HepG2 (cell line): ENCODE data around the gene SH2D6. TPM values are rescaled to one million over a fixed set of nuclear protein-coding genes. Genes with fewer than 3 reads are reported as not detected.

Experiments used
- ATAC-seq: fragments of 200-7000 bp; cut with Tn5 transposase; 3 replicates; pipeline ENCODE4 v1.9.1; 2020; ENCODE audit warnings: mild to moderate bottlenecking, moderate library complexity
- BruUV-seq: library from RNA; stranded (reverse); fragments of 400-500 nt; replicated peaks from 2 replicates; lab custom pipeline; 2021; lab: Mats Ljungman, UMichigan
- CTCF ChIA-PET: fragments of 300-600 bp; formaldehyde crosslinking; extraction: SDS; loops from one replicate; lab custom pipeline; 2021; ENCODE audit warnings: low total read pairs, inconsistent platforms, low intra/inter-chr PET ratio; lab: Yijun Ruan, JAX
- POLR2A ChIA-PET: fragments of 350-600 bp; sonication (Branson Sonifier 250); formaldehyde crosslinking; loops from one replicate; lab custom pipeline; 2020; ENCODE audit warnings: antibody characterized with exemption, inconsistent platforms; lab: Yijun Ruan, JAX
- DNase-seq: peaks from one replicate; pipeline ENCODE4 v3.0.0-alpha.2; 2015; ENCODE audit warnings: low spot score
- FAIRE-seq: peaks from 3 replicates; lab custom pipeline; 2011; peaks lifted over from hg19 to GRCh38; lab: Jason Lieb, UNC
- H2AFZ ChIP-seq: one replicate; pipeline ENCODE4 v1.6.1; 2011; ENCODE audit warnings: low read length, inconsistent platforms
- H3K27ac ChIP-seq: fragments of 300-600 bp; 3 replicates; pipeline ENCODE4 v1.8.0; 2011; ENCODE audit warnings: mixed run types, mild to moderate bottlenecking, mixed read lengths, low read length, inconsistent platforms; ENCODE audit not compliant: insufficient read depth; ENCODE audit errors: extremely low read length
- H3K27me3 ChIP-seq, 2 experiments: fragments of 200-600 bp in 1 of 2; 2 replicates in 1 of 2; 3 replicates in 1 of 2; pipeline versions ENCODE4 v1.6.0 to v1.8.0; 2011; ENCODE audit warnings: low read length in 2 of 2, mild to moderate bottlenecking in 2 of 2, moderate library complexity in 2 of 2, inconsistent platforms in 1 of 2; ENCODE audit not compliant: insufficient read depth in 2 of 2, control insufficient read depth in 1 of 2
- H3K36me3 ChIP-seq, 2 experiments: fragments of 200-600 bp in 1 of 2; replicated peaks in 1 of 2; 2 replicates in 1 of 2; 3 replicates in 1 of 2; pipeline versions ENCODE4 v1.5.1 to v1.8.0; 2011; ENCODE audit warnings: low read length in 2 of 2, inconsistent platforms in 1 of 2; ENCODE audit not compliant: insufficient read depth in 2 of 2, control insufficient read depth in 1 of 2
- H3K4me1 ChIP-seq: 2 replicates; pipeline ENCODE4 v1.5.1; 2012; ENCODE audit warnings: low read length, inconsistent platforms; ENCODE audit not compliant: insufficient read depth
- H3K4me2 ChIP-seq: 2 replicates; pipeline ENCODE4 v1.6.0; 2011; ENCODE audit warnings: low read depth, low read length, inconsistent platforms
- H3K4me3 ChIP-seq, 3 experiments: fragments of 200-600 bp in 1 of 3; sonication (generic), shearing (Covaris generic) in 1 of 3; replicated peaks in 1 of 3; 2 replicates each; pipeline ENCODE4 v1.5.1; 2011 to 2016; ENCODE audit warnings: low read length in 3 of 3, inconsistent platforms in 2 of 3, low read depth in 2 of 3, mild to moderate bottlenecking in 2 of 3, control low read depth in 1 of 3, mixed read lengths in 1 of 3; ENCODE audit not compliant: insufficient read depth in 1 of 3
- H3K79me2 ChIP-seq: one replicate; pipeline ENCODE4 v1.6.1; 2011; ENCODE audit warnings: low read length, inconsistent platforms; ENCODE audit not compliant: insufficient read depth
- H3K9ac ChIP-seq: 2 replicates; pipeline ENCODE4 v1.6.0; 2011; ENCODE audit warnings: mild to moderate bottlenecking, low read depth, low read length, inconsistent platforms; ENCODE audit not compliant: insufficient read depth
- H3K9me3 ChIP-seq: 2 replicates; pipeline ENCODE4 v1.5.1; 2012; ENCODE audit warnings: mild to moderate bottlenecking, low read length
- H4K20me1 ChIP-seq: 2 replicates; pipeline ENCODE4 v1.6.0; 2011; ENCODE audit warnings: inconsistent platforms, mild to moderate bottlenecking, low read length, moderate library complexity; ENCODE audit not compliant: insufficient read depth
- KLF6 ChIP-seq: IDR thresholded peaks from 2 replicates; pipeline ENCODE4 v1.8.0; 2016; ENCODE audit warnings: missing biosample characterization, missing genetic modification reagents
- PHF21A ChIP-seq: sonication (generic); formaldehyde crosslinking; IDR thresholded peaks from 2 replicates; pipeline ENCODE4 v1.5.0; 2020; ENCODE audit warnings: mild to moderate bottlenecking, missing genetic modification reagents
- SRSF9 ChIP-seq: fragments of 200-400 bp; formaldehyde crosslinking; IDR thresholded peaks from 2 replicates; pipeline ENCODE4 v1.6.1; 2018; ENCODE audit warnings: borderline replicate concordance, mild to moderate bottlenecking, low read depth, low read length; ENCODE audit not compliant: insufficient read depth, poor library complexity, severe bottlenecking
- STAG1 ChIP-seq: sonication (generic); formaldehyde crosslinking; IDR thresholded peaks from 2 replicates; pipeline ENCODE4 v1.4.0; 2020; ENCODE audit warnings: missing genetic modification reagents
- TEAD3 ChIP-seq: optimal IDR thresholded peaks from 2 replicates; pipeline ENCODE3; 2016; ENCODE audit warnings: borderline replicate concordance
- YY1 ChIP-seq: IDR thresholded peaks from 2 replicates; pipeline ENCODE4 v1.6.1; 2011; ENCODE audit warnings: low read length, low read depth, moderate library complexity, mild to moderate bottlenecking; ENCODE audit not compliant: insufficient read depth, insufficient replicate concordance
- WGBS: methylation state at CpG from one replicate; pipeline ENCODE4 v1.1.6; 2017; ENCODE audit warnings: low lambda C conversion rate; 5-methylcytosine and 5-hydroxymethylcytosine counted together
- in situ Hi-C: cut with HindIII; loops from 2 replicates; pipeline ENCODE4 v1.10.0; 2017; ENCODE audit warnings: low pct_unique_long_range_greater_than_20kb; ENCODE audit not compliant: extremely low pct_ligation_motif_present
- intact Hi-C: fragments of 100-400 bp; cut with micrococcal nuclease; formaldehyde crosslinking; loops from one replicate; pipeline ENCODE4 v1.10.0; 2022; ENCODE audit not compliant: unreplicated experiment
- polyA plus RNA-seq, 8 experiments: library from polyadenylated mRNA; depleted of rRNA in 3 of 8; stranded (reverse) in 7 of 8; unstranded in 1 of 8; fragments of >200 nt; fragmentation: Illumina TruSeq in 4 of 8; extraction: Trizol in 4 of 8; gene quantifications; 2 replicates each; pipeline versions ENCODE4 v1.2.1 to v1.2.3, GENCODE V29; 2011 to 2016; ENCODE audit warnings: low read depth in 4 of 8, missing spikeins in 1 of 8, mixed read lengths in 1 of 8; ENCODE audit not compliant: insufficient read depth in 1 of 8
- total RNA-seq, 5 experiments: library from RNA; depleted of rRNA; stranded (reverse); fragments of >200 nt; fragmentation: Illumina TruSeq; extraction: Trizol; gene quantifications; 2 replicates each; pipeline ENCODE4 v1.2.3, GENCODE V29; 2016; ENCODE audit warnings: low read depth in 1 of 5
- TF ChIP-seq, protein P1 (sequence below): sonication (generic); formaldehyde crosslinking; conservative IDR thresholded peaks from 2 replicates; pipeline ENCODE4 v1.5.0; 2020; ENCODE audit warnings: missing genetic modification reagents
- TF ChIP-seq, protein P2 (sequence below): IDR thresholded peaks from 2 replicates; pipeline ENCODE4 v1.6.1; 2012; ENCODE audit warnings: low read length, improper control_type of control experiment
- TF ChIP-seq, protein P3 (sequence below): sonication (generic); formaldehyde crosslinking; IDR thresholded peaks from 2 replicates; pipeline ENCODE4 v1.5.0; 2020; ENCODE audit warnings: missing genetic modification reagents, mild to moderate bottlenecking, borderline replicate concordance
- TF ChIP-seq, protein P4 (sequence below): sonication (generic); formaldehyde crosslinking; IDR thresholded peaks from 2 replicates; pipeline ENCODE4 v1.5.0; 2020; ENCODE audit warnings: mild to moderate bottlenecking, missing genetic modification reagents, moderate library complexity

The SH2D6 gene
- total and polyA plus RNA-seq, 2 of the 13 experiments (the other 11 are each of a cell fraction or from before 2014, with no cell fraction given): 0.11 to 0.26 TPM

DNA sequence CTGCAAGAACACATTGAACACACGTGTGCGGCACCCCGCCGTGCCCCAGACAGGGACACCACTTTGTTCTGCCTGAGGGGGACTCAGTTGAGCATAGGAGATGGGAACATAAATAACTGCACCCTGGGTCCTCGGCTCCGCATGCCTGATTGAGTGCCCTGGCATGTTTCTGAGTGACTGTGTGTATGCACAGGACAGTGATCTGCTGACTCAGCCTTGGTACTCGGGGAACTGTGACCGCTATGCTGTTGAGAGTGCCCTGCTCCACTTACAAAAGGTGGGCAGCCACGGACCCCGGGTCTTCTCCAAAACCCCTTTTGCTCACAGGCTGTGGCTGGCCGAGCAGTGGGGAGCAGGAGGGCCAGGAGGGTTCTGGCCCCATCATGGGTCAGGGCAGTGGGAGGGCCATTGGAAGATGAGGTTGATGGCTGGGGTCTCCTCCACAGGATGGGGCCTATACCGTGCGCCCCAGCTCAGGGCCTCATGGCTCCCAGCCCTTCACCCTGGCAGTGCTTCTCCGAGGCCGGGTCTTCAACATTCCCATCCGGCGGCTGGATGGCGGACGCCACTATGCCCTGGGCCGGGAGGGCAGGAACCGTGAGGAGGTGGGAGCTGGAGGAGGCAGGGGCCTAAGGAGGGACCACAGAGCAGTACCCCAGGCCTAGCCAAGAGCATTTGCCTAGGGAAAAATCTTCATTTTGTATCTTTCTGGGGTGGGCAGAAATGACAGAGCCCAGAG, 16.9 kb downstream of the SH2D6 start (continued):
- TF ChIP-seq, protein P1, sequence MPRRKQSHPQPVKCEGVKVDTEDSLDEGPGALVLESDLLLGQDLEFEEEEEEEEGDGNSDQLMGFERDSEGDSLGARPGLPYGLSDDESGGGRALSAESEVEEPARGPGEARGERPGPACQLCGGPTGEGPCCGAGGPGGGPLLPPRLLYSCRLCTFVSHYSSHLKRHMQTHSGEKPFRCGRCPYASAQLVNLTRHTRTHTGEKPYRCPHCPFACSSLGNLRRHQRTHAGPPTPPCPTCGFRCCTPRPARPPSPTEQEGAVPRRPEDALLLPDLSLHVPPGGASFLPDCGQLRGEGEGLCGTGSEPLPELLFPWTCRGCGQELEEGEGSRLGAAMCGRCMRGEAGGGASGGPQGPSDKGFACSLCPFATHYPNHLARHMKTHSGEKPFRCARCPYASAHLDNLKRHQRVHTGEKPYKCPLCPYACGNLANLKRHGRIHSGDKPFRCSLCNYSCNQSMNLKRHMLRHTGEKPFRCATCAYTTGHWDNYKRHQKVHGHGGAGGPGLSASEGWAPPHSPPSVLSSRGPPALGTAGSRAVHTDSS (CRISPR knock-in tag): no peak
- TF ChIP-seq, protein P2, sequence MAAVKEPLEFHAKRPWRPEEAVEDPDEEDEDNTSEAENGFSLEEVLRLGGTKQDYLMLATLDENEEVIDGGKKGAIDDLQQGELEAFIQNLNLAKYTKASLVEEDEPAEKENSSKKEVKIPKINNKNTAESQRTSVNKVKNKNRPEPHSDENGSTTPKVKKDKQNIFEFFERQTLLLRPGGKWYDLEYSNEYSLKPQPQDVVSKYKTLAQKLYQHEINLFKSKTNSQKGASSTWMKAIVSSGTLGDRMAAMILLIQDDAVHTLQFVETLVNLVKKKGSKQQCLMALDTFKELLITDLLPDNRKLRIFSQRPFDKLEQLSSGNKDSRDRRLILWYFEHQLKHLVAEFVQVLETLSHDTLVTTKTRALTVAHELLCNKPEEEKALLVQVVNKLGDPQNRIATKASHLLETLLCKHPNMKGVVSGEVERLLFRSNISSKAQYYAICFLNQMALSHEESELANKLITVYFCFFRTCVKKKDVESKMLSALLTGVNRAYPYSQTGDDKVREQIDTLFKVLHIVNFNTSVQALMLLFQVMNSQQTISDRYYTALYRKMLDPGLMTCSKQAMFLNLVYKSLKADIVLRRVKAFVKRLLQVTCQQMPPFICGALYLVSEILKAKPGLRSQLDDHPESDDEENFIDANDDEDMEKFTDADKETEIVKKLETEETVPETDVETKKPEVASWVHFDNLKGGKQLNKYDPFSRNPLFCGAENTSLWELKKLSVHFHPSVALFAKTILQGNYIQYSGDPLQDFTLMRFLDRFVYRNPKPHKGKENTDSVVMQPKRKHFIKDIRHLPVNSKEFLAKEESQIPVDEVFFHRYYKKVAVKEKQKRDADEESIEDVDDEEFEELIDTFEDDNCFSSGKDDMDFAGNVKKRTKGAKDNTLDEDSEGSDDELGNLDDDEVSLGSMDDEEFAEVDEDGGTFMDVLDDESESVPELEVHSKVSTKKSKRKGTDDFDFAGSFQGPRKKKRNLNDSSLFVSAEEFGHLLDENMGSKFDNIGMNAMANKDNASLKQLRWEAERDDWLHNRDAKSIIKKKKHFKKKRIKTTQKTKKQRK: no peak

DNA sequence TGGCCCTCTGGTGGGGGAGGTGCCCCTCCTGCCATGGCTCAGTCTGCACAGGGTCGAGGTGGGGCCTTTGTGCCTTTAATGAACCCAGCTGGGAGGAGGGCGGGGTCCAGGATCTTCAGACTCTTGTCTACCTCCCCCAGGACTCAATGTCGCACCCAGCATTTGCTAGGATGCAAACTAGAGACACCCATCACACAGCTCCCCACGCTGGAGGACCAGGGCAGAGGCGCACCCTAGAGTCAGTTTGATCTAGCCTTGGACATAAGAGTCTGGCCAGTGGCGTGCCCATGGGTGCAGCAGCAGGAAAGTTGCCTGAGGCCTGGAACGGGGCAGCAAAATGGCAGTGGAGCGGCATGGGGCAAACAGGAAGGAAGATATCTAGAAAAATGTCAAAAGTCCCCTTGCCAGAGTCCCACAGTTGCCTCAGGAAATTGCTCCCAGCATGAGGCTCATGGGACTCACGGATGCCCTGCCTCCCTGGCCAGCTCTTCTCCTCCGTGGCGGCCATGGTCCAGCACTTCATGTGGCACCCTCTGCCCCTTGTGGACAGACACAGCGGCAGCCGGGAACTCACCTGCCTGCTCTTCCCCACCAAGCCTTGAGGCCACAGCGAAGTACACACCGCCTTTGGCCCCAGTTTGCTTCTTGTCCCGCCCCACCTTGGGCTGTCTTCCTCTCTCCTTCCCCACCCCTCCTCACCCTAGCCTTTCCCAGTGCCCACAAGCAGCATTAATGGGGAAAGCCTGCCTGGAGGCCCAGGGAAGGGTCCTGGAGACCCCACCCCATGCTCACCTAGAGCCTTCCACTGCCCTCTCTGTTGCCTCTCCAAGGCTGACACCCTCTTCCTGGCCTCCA, 17.7 kb downstream of the SH2D6 start:
- Histone ChIP-seq H3K27me3 (peaks cover 10 to 76% of the 10 kb centered on the region in 2 experiments), H2AFZ (no peak overlapping the region), H3K36me3 (no peaks in the 10 kb centered on the region), H3K9me3 (no peaks in the 10 kb centered on the region), H3K4me1 (peaks cover 31% of the 10 kb centered on the region), H3K79me2 (no peaks in the 10 kb centered on the region), H4K20me1 (no peaks in the 10 kb centered on the region), H3K27ac (no peak overlapping the region), H3K4me3 (no peak overlapping the region), H3K4me2 (peak overlapping the region; percentile 22; the same call in 1 of the 2 replicates), H3K9ac (no peak overlapping the region)
- FAIRE-seq (peak; percentile 32), DNase-seq (no peak), ATAC-seq (peak; percentile 78)
- POLR2A ChIA-PET: interaction anchor here (0.7 to 5.3 kb wide), 5 partner anchors 8 to 104 kb away, joined by 3 to 26 read pairs (median 5); partner anchors contain the start of gene MAT2A
- 39% methylated on average over 16 of the region's 16 CpGs for WGBS
- CTCF ChIA-PET: no interaction called here
- no TSS peak for BruUV-seq
- in situ Hi-C loops (no loop called here), intact Hi-C loops (no loop called here)
- peak; percentile 7 for TF ChIP-seq TEAD3
- peak; percentile 50 for TF ChIP-seq STAG1 (CRISPR knock-in tag)
- TF ChIP-seq KLF6 (CRISPR knock-in tag): no peak
- no peak for TF ChIP-seq PHF21A (CRISPR knock-in tag)
- TF ChIP-seq, protein P3, sequence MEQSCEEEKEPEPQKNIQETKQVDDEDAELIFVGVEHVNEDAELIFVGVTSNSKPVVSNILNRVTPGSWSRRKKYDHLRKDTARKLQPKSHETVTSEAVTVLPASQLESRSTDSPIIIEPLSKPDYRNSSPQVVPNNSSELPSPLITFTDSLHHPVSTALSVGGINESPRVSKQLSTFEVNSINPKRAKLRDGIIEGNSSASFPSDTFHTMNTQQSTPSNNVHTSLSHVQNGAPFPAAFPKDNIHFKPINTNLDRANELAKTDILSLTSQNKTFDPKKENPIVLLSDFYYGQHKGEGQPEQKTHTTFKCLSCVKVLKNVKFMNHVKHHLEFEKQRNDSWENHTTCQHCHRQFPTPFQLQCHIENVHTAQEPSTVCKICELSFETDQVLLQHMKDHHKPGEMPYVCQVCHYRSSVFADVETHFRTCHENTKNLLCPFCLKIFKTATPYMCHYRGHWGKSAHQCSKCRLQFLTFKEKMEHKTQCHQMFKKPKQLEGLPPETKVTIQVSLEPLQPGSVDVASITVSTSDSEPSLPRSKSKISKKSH (CRISPR knock-in tag): no peak
- no peak for TF ChIP-seq SRSF9
- peak; percentile 51 for TF ChIP-seq YY1
- TF ChIP-seq, protein P4, sequence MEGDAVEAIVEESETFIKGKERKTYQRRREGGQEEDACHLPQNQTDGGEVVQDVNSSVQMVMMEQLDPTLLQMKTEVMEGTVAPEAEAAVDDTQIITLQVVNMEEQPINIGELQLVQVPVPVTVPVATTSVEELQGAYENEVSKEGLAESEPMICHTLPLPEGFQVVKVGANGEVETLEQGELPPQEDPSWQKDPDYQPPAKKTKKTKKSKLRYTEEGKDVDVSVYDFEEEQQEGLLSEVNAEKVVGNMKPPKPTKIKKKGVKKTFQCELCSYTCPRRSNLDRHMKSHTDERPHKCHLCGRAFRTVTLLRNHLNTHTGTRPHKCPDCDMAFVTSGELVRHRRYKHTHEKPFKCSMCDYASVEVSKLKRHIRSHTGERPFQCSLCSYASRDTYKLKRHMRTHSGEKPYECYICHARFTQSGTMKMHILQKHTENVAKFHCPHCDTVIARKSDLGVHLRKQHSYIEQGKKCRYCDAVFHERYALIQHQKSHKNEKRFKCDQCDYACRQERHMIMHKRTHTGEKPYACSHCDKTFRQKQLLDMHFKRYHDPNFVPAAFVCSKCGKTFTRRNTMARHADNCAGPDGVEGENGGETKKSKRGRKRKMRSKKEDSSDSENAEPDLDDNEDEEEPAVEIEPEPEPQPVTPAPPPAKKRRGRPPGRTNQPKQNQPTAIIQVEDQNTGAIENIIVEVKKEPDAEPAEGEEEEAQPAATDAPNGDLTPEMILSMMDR (CRISPR knock-in tag): peak; percentile 46
